HG03571 (cell line): ENCODE results near the gene EPC1.

Experiments
- ATAC-seq: cut with Tn5 transposase; IDR thresholded peaks from one replicate; pipeline ENCODE4 v1.9.1; 2021; ENCODE audit not compliant: unreplicated experiment

Gene EPC1

DNA sequence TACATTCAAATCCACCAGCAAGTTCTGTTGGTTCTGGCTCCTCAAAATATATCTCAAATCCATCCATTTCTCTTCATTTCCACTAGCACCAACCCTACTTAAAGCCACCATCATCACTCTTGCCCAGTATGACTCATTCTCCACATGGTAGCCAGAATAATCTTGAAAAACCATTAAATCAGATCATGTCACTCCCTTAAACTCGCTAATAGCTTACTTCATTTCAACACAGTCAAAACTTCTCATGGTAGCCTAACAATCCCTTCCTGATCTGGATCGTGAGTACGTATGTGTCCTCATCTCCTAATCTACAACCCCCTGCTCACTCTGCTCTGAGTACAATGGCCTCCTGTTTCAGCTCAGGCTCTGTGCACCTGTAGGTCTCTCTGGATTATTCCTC, 8.7 kb downstream of the EPC1 start:
- no peak for ATAC-seq

DNA sequence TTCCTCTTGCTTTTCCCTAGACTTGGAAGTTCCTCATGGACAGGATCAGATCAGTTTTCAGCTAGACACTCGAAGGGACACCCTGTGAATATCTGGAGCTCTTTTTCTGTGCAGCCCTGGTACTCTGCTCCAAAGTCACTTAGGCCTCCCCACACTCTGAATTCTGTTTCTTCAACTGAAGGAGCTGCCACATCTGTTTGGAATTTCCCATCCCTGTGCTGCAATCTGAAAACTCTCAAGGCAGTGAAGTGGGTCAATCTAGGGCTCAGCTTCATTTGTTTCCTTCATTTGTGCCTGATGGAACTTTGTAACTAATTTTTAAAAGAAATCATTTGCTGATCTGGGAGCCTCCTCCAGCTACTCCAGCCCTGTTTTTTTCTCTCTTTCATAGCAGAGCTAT, 9.6 kb downstream of the EPC1 start:
- ATAC-seq: no peak

DNA sequence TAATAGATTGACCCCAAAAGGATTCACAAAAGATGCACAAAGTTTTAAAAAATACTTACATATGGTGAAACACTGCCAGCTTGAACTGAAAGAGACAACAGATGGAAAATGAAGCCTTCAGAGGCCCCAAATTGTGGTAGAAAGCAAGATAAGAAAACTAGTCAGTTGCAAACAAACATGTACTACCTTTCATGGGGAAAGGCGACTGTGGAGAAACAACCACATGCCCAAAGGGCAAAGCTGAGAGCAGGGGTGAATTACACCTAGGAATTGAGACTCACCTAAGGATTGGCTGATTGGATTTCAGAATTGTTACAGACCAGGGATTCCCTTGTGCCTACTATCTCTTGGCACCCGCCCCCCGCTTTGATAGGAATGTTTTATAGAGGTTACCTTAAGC, 13.1 kb downstream of the EPC1 start:
- ATAC-seq: no peak

DNA sequence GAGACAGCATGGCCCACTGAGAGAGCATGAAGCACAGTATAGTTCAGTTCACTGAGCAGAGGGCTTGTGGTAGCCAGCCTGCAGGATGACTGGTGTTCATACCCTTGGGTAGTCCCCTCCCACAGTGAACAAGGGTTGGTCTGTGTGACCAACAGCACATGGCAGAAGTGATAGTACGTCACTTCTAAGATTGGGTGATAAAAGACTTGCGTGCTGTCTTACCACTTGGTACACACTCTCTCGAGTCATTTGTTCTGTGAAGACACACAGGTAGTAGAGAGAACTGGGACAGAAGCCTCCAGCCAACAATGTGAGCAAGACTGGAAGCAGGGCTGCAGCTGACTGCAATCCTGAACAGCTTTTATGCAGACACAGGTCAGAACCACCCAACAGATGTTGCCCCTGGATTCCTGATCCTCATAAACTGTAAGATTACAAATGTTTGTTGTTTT, 14.6 kb downstream of the EPC1 start:
- peak; percentile 95 for ATAC-seq

DNA sequence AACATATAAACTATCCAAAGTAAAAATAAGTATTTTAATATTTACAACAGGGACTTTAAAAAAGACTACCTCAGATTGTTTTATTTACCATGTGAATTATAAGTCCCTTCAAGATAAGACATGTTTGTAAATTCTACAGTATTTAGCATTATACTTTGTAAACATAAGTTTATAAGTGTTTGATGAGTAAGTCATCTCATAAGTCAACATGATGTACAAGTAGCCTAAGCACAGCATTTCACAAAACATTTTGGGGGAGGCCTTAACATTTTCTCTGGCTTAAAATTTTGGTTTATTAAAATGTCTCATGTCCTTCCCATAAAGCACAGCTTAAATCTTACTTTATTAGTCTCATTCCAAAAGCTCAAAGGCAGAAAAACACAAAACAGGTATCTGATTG, 15.4 kb downstream of the EPC1 start:
- ATAC-seq: no peak

DNA sequence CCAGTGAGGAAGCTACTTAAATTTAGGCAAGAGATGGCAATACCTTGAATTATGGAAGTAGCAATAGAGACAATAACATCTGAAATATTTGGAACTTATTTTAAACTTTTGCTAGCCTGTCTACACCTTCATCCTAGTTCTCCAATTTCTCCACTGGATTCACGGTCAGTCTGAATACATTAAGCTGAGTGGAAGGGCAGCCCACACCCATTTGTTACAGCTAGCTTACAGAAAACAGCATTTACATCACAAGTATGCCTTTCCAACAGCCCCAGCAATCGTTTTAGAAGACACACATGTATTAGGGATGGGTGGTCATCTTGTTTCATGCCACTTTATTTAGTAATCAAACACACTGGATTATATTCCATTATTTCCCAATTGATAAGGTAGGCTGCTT, 16.7 kb downstream of the EPC1 start:
- ATAC-seq: no peak

DNA sequence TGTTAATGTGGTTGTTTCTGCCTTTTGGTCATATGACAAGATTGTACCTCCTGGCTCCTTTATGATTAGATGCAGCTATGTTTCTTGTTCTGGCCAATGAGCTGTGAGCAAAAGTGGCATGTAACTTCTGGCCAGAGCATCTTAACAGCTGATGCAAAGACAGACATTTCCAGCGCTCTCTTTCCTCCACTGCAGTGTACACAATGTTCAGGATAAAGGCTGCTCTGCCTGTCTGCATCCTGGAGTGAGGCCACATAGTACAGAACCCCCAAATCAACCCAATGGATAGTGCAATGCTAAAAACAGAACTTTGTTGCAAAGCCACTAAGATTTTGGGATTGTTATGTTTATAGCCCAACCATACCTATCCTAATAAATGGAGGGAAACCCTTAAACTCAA, 17.9 kb downstream of the EPC1 start:
- no peak for ATAC-seq

DNA sequence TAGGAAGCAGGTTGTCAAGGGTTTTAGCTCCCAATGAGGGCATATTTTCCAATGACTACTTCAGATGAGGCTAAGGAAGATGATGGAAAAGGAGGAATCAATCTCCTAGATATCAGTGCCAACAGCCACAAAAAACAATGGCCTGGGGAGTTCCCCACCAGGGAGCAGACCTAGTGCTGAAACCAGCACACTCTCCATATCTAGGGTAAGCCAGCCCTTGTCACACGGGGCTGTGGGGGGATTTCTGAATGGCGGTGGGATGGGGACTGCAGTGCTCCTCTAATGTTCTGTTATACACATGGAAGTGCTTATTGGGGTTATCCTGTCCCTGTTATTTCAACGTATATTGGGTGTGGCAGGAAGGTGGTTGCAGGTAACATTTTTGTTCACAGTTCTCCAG, 18.5 kb downstream of the EPC1 start:
- ATAC-seq: no peak

DNA sequence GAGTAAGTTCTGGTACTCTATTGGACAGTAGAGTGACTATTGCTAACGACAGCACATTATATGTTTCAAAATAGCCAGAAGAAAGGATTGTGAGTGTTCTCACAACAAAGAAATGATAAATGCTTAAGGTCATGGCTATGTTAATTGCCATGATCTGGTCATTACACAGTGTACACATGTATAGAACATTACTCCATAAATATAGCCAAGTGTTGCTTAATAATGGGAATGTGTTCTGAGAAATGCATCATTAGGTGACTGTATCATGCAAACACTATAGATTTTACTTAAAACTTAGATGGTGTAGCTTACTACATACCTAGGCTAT, 19.6 kb downstream of the EPC1 start:
- ATAC-seq: no peak

DNA sequence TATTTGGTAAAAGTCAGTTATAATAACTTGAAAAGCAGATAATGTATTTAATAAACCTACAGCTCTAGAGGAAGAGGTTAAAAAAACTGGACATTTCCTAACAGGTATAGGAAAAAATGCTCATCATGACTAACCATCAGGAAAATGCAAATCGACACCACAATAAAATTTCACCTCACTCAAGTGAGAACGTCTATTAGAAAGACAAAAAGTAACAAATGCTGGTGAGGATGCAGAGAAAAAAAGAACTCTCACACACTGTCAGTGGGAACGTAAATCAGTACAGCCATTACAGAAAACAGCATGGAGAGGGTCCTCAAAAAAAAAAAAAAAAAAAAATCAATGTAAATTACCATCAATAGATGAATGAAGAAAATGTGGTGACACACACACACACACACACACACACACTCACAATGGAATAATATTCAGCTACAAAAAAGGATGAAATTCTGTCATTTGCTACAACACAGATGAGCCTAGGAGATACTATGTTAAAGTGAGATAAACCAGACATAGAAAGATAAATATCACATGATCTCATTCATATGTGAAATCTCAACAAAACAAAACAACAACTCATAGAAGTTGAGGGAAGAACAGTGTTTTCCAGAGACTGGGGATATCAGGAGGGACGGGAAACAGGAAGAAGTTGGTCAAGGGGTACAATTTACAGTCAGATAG, 20.1 kb downstream of the EPC1 start:
- ATAC-seq: no peak

DNA sequence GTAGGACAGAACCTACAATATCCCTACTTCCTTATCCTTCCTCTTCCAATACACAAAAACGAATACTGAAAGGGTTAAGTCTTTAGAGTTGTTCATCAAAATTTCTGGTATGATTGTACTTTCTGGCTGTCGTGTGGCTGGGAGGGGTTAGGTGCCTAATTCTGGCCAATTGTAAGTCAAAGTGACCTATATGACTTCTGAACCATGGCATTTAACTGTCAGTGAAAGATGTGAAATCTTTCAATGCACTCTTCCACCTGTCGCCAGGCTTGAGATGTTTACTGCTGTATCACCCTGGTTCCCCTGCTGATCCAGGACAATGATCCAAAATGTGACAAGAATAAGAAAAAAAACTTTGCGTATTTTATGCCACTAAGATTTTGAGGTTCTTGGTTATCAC, 20.8 kb downstream of the EPC1 start:
- ATAC-seq: no peak

DNA sequence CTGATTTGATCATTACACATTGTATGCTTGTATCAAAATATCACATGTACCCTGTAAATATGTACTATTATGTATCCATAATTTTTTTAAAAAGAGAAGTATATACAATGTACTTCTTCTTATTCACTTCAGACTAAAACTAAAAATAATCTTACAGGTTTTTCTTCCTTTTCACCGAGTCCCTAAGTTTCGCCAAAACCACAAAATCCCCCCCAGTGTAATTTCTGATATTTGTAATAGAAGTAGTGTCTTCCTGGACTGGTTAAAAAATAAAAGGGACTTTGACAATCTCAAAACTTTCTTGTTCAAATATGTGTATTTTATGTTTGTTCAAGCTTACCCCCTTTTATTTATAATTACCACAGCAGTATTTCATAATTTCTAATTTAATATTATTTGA, 23.9 kb downstream of the EPC1 start:
- no peak for ATAC-seq

DNA sequence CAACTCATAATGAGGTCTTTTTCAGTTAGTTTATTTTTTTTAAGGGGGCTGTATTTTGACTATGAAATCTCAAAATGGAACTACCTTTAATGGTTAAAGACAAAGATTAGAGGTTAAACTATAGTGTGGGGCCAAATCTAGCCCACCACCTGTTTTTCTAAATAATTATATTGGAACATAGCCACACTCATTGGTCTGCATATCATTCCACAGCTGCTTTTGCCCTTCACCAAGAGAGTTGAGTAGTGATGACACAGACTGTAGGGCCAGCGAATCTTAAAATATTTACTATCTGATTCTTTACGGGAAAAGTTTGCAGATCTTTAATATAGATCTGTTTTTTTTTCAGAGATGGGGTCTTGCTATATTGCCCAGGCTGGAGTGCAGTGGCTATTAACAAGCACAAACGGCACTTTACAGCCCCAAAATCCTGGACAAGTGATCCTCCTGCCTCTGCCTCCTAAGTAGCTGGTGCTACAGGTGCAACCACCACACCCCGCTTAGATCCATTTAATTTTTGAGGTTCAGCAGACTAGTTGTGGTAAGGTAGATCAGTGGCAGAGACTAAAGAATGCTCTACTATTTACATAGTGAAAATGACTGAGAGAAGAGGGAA, 25.8 kb downstream of the EPC1 start:
- ATAC-seq: no peak

DNA sequence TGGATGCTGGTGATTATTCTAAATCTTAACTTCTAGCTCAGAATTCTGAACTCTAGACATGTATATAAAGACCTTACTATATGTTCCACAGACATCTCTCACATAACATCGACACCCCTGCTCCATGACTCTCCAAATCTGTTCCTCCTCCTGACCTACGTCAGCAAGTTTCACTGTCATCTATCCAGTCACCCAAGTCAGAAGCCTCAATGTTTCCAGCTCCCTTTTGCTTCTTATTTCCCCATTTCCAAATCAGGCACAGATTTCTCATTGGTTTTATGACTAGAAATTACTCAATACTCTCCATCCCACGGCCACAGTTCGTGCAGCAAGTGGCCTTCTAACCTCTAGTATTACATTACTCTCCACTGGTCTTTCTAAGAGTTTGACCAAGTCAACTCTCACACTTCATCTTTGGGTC, 28.5 kb downstream of the EPC1 start:
- peak; percentile 29 for ATAC-seq

DNA sequence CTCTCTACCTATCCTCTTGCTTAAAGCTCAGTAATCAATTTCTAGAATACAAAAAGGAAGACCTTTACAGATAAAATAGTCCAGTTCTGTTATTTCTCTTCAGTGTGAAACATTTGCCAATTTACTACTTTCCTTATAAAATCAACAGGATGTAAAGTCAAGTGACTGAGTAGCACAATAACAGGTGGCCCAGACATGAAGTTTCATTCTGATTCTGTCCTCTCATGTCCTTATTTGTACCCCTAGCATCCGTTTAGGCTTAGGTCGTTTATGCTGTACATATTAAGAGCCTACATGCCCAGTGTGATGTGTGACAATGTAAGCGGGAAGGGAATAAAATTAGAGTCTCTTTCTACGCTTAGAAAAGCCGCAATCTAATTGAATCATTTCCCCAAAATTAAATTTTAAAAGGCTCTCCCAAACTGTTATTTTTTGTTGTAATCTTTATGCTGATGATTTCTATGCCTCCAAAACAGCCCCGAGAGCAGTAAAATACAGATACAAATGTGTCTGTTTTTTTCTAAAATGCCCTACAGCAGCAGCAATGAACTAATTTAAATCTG, 29.1 kb downstream of the EPC1 start:
- peak; percentile 95 for ATAC-seq

DNA sequence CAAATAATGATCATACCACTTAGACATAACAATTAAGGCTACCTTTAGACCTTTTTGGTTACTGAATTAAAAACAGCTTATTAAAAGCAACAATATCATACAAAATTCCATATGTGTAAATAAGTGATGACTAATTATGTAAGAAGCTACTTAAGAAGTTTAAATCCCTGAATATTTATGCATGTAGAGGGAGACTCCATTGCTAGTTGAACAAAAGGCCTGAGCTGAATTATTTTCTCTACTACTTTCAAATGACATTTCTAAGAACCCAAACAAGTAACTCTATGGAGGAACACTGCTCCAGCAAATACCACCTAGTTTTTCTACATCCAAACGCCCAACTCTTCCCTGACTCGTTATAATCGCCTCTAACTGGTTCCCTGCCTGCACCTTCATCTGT, 31.5 kb downstream of the EPC1 start:
- ATAC-seq: no peak

DNA sequence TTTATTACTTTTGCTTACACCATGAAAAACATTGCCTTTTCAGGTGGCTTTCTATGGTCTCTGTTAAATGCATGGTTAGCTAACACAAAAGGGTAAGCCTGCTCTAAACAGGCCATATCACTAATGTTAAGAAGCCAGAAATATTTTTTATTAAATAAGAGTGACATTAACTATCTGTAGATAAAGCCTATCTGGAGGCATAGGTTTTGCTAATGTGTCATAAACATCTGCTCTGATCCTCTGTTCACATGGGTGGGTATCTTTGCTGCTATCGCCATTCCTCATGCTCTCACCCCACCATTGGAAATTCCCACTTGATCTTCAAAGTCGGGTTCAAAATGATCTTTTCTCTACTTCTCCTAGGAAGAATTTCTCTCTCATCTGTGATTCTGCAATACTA, 32.4 kb downstream of the EPC1 start:
- no peak for ATAC-seq

DNA sequence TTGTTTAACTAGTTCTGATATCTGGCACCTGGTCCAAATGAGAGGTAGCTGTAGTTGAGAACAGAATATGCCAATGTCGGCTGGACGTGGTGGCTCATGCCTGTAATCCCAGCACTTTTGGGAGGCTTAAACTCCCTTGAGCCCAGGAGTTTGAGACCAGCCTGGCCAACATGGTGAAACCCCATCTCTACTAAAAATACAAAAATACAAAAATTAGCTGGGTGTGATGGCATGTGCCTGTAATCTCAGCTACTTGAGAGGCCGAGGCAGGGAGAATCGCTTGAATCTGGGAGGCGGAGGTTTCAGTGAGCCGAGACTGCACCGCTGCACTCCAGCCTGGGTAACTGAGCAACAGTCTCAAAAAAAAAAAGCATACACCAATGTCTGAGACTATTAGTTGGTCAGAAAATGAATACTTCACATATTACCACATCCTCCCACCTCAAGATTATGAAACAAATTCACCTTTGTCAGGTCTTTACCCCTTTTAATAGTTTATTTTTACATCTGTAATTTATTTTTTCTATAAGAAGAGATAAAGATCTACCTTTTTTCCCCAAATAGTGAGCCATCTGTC, 38.8 kb downstream of the EPC1 start:
- no peak for ATAC-seq

DNA sequence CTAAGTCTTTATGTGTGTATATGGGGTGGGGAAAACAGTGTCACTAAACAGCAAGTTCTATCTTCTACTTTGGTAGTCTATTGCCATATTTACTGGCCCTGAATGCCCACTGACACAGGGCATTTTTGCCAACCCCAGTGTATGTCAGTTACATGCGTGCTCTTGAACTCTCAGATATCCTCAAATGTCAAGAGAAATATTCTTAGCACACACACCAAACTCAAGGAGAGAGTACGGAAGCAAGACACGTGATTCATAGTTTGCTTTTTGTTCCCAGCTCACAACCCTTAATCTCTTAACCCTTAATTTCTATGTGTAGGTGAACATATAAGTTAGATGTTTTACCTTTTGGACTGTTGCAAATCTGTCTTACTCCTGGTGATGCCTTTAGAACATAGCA, 39.3 kb downstream of the EPC1 start:
- ATAC-seq: no peak

DNA sequence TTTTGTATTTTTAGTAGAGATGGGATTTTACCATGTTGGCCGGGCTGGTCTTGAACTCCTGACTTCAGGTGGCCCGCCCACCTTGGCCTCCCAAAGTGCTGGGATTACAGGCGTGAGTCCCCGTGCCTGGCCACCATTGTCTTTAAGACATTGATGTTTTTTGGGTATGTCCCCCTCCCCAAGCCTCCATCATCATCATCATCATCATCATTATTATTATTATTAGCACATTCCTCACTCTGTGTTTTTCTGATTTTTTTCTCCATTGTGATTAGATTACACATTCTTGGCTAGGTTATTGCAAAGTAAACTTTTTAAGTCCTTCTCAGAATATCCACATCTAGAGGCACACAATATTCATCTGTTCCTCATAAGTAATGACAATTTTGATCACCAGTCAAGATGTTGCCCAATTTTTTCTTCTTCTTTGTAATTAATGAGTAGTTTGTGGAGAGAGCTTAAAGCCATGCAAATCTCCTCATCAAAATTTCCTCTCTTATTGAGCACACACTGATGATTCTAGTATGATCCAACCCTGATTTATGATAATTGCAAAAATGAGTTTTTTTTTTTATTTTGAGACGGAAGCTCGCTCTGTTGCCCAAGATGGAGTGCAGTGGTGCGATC, 47.5 kb downstream of the EPC1 start:
- ATAC-seq: no peak

DNA sequence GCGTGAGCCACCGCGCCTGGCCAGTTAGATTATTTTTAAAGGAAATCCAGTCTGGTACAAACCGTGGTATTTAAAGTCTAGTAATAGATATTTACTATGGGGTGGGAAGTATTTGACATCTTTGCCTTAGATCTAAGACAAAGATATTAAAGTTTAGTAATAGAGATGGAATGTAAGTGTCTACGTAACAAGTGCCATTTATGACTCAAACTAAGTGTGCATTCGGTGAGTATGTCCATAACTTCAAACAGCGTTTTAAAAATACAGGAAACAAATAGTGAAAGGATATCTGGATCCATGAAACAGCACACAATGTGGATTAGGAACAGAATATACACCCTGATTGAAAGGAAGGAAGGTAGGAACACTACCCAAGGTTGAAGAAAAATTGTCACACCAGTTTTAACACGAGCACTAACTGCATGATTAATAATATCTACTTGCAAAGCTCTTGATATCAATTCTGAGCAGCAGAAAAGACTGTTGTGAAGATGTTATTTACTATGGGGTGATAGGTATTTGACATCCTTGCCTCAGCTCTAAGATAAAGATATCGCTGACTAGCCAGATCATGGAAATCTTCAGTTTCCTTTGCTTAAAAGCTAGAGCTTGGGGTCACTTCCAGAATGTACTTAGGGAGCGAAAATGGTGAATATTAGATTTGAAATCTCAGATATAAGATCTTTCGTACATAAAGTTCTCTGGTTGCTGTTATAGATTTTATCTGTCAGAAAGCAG, 48.7 kb downstream of the EPC1 start:
- ATAC-seq: no peak
